Panc1 (cell line): ENCODE data around the gene GRHL1. TPM values are rescaled to one million over a fixed set of nuclear protein-coding genes. Genes with fewer than 3 reads are reported as not detected.

ENCODE experiments used
- ATAC-seq: fragments of 200-7000 bp; cut with Tn5 transposase; 2 replicates; pipeline ENCODE4 v1.9.1; 2020; ENCODE audit warnings: mild to moderate bottlenecking, moderate library complexity
- BruUV-seq: library from RNA; stranded (reverse); fragments of 400-500 nt; replicated peaks from 2 replicates; lab custom pipeline; 2021; lab: Mats Ljungman, UMichigan
- CTCF ChIA-PET: fragments of 300-600 bp; sonication (Branson Sonifier 250); formaldehyde crosslinking; loops from one replicate; lab custom pipeline; 2022; ENCODE audit warnings: antibody characterized with exemption; lab: Charles Lee
- POLR2A ChIA-PET: fragments of 300-600 bp; sonication (Branson Sonifier 250); formaldehyde crosslinking; loops from one replicate; lab custom pipeline; 2022; ENCODE audit warnings: antibody characterized with exemption; lab: Charles Lee
- DNase-seq: peaks from one replicate; pipeline ENCODE4 v3.0.0-alpha.2; 2010; ENCODE audit warnings: low read depth, low spot score
- H3K27ac ChIP-seq: 2 replicates; pipeline ENCODE4 v1.5.1; 2011; ENCODE audit warnings: mild to moderate bottlenecking, low read length, inconsistent platforms
- H3K27me3 ChIP-seq: fragments of 200-500 bp; sonication (Bioruptor generic); 2 replicates; pipeline ENCODE4 v1.6.0; 2014; ENCODE audit warnings: low read length, inconsistent platforms; ENCODE audit not compliant: control insufficient read depth, insufficient read depth
- H3K36me3 ChIP-seq: fragments of 200-500 bp; sonication (Bioruptor generic); 2 replicates; pipeline ENCODE4 v1.5.1; 2014; ENCODE audit warnings: inconsistent platforms, mild to moderate bottlenecking, low read length, moderate library complexity; ENCODE audit not compliant: control insufficient read depth, insufficient read depth
- H3K4me1 ChIP-seq: 2 replicates; pipeline ENCODE4 v1.5.1; 2011; ENCODE audit warnings: inconsistent platforms, mild to moderate bottlenecking, low read length, moderate library complexity; ENCODE audit not compliant: control insufficient read depth, insufficient read depth
- H3K4me3 ChIP-seq, 2 experiments: 2 replicates each; pipeline ENCODE4 v1.5.1; 2011 to 2012; ENCODE audit warnings: low read depth in 2 of 2, low read length in 2 of 2, mild to moderate bottlenecking in 2 of 2, inconsistent platforms in 1 of 2, moderate library complexity in 1 of 2
- H3K9me3 ChIP-seq: fragments of 200-500 bp; sonication (Bioruptor generic); 2 replicates; pipeline ENCODE4 v1.5.1; 2014; ENCODE audit warnings: low read depth, mild to moderate bottlenecking, inconsistent platforms, low read length, moderate library complexity; ENCODE audit not compliant: control insufficient read depth, insufficient read depth
- CTCF ChIP-seq: fragments of 450-650 bp; IDR thresholded peaks from 2 replicates; pipeline ENCODE4 v1.5.1; 2017; ENCODE audit warnings: mild to moderate bottlenecking
- POLR2AphosphoS5 ChIP-seq: IDR thresholded peaks from 2 replicates; pipeline ENCODE4 v1.6.1; 2012; ENCODE audit warnings: mild to moderate bottlenecking, low read depth, low read length, moderate library complexity
- SIN3A ChIP-seq: IDR thresholded peaks from 2 replicates; pipeline ENCODE4 v1.6.1; 2012; ENCODE audit warnings: low read depth, mild to moderate bottlenecking, low read length, moderate library complexity, borderline replicate concordance; ENCODE audit not compliant: insufficient read depth
- TCF7L2 ChIP-seq: IDR thresholded peaks from 2 replicates; pipeline ENCODE4 v1.6.1; 2011; ENCODE audit warnings: mild to moderate bottlenecking, low read depth, low read length, inconsistent platforms
- in situ Hi-C: cut with HindIII; loops from 2 replicates; pipeline ENCODE4 v1.10.0; 2016; ENCODE audit warnings: low sequenced_read_pairs, low pct_unique_long_range_greater_than_20kb
- intact Hi-C: fragments of 100-400 bp; cut with micrococcal nuclease; formaldehyde crosslinking; loops from one replicate; pipeline ENCODE4 v1.10.0; 2022; ENCODE audit not compliant: unreplicated experiment
- total RNA-seq: library from RNA; stranded (reverse); gene quantifications from one replicate; pipeline ENCODE4 v1.2.1, GENCODE V29; 2021; ENCODE audit not compliant: unreplicated experiment
- TF ChIP-seq, protein P1 (sequence below), 2 experiments: IDR thresholded peaks; 2 replicates each; pipeline ENCODE4 v1.6.1; 2011 to 2012; ENCODE audit warnings: low read depth in 2 of 2, control low read depth in 1 of 2, low read length in 1 of 2, mild to moderate bottlenecking in 1 of 2, moderate library complexity in 1 of 2; ENCODE audit not compliant: insufficient read depth in 1 of 2

The GRHL1 gene
- total RNA-seq, 1 experiment from 2014 or later: 4.7 TPM

DNA sequence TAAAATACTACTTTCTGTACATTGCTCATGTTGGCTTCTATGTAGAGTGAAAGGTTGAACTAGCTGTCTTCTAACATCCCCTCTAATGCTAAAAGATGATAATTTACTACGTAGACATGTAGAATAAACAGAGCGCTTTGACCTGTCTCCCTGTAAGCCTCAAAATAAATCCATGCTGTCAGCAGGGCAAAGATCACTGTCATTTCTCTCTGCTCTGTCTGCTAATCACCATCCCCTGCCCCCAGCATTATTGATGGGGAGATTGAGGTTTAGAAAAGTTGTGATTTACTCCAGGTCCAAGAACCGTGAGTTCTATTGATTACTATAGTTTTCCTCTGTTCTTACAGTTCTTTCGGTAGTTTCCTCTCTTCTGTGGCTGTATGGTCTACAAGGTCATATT is 39.0 kb upstream of the GRHL1 start:
- in situ Hi-C loops: no loop called here
- H3K4me1 ChIP-seq: peaks cover 13% of the 10 kb centered on the region
- BruUV-seq: no TSS peak

DNA sequence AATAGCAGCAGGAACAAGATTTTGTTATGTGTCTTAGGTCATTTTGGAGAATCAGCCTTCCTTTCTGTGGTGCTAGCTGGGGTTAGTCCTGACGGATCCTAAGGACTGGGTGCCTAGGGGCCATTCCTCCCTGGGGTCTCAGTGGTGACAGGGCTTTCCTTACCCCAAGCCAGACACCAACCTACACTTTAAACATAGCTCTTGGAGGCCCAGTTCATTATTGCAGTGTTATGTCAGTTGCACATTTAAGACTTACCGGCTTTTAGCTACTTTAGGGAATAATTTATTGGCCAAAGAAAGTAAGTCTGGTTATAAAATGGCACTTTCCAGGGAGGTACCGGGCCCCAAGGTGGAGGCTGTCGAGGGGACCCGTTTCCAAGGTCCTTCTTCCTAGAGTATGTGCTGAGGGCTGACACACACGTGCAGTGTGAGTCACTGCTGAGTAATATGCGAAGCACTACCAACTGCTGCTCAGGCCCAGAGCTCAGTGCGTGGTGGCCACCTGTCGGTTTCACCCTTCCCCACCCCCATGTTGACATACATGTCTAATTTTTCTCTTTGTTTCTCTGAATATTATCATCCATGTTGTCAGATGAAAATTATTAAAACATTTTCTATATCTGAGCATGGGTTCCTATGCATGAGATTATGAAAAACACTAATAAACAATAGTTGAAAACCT is 37.0 kb upstream of the GRHL1 start:
- peak; percentile 36; the same call in 1 of the 2 replicates for TF ChIP-seq CTCF
- TF ChIP-seq, protein P1, sequence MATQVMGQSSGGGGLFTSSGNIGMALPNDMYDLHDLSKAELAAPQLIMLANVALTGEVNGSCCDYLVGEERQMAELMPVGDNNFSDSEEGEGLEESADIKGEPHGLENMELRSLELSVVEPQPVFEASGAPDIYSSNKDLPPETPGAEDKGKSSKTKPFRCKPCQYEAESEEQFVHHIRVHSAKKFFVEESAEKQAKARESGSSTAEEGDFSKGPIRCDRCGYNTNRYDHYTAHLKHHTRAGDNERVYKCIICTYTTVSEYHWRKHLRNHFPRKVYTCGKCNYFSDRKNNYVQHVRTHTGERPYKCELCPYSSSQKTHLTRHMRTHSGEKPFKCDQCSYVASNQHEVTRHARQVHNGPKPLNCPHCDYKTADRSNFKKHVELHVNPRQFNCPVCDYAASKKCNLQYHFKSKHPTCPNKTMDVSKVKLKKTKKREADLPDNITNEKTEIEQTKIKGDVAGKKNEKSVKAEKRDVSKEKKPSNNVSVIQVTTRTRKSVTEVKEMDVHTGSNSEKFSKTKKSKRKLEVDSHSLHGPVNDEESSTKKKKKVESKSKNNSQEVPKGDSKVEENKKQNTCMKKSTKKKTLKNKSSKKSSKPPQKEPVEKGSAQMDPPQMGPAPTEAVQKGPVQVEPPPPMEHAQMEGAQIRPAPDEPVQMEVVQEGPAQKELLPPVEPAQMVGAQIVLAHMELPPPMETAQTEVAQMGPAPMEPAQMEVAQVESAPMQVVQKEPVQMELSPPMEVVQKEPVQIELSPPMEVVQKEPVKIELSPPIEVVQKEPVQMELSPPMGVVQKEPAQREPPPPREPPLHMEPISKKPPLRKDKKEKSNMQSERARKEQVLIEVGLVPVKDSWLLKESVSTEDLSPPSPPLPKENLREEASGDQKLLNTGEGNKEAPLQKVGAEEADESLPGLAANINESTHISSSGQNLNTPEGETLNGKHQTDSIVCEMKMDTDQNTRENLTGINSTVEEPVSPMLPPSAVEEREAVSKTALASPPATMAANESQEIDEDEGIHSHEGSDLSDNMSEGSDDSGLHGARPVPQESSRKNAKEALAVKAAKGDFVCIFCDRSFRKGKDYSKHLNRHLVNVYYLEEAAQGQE (IDR thresholded peaks at IDR 0.05; ENCODE audit: insufficient read depth in 1 of 2, low read depth in 2 of 2, low read length in 1 of 2): no peak
- TF ChIP-seq SIN3A: no peak
- no peak for TF ChIP-seq TCF7L2
- peaks cover 35% of the 10 kb centered on the region for H3K36me3 ChIP-seq
- H3K4me1 ChIP-seq: peaks cover 13% of the 10 kb centered on the region
- peak; percentile 100 for ATAC-seq
- BruUV-seq: no TSS peak
- H3K27me3 ChIP-seq: no peaks in the 10 kb centered on the region
- POLR2A ChIA-PET: interaction anchor here (0.7 kb wide), 1 partner anchor 517 kb away, joined by 3 read pairs; no protein-coding TSS in a partner anchor
- H3K9me3 ChIP-seq: no peaks in the 10 kb centered on the region
- CTCF ChIA-PET: interaction anchor here (0.6 to 1.1 kb wide), 3 partner anchors 19 to 101 kb away, joined by 3 to 4 read pairs (median 4); no protein-coding TSS in a partner anchor
- intact Hi-C loops (no loop called here), in situ Hi-C loops (no loop called here)
- H3K27ac ChIP-seq: peak overlapping the region; percentile 67
- H3K4me3 ChIP-seq: no peak overlapping the region
- peak; percentile 82 for DNase-seq

More for the DNA sequence above, 39.0 kb upstream of the GRHL1 start:
- no peak for DNase-seq
- POLR2A ChIA-PET: no interaction called here
- intact Hi-C loops: no loop called here
- no peak for ATAC-seq
- no peaks in the 10 kb centered on the region for H3K9me3 ChIP-seq
- TF ChIP-seq TCF7L2 (no peak), POLR2AphosphoS5 (no peak), SIN3A (no peak), CTCF (no peak)
- TF ChIP-seq, protein P1 (IDR thresholded peaks at IDR 0.05; ENCODE audit: insufficient read depth in 1 of 2, low read depth in 2 of 2, low read length in 1 of 2): no peak
- CTCF ChIA-PET: no interaction called here
- H3K27ac ChIP-seq: no peak overlapping the region
- no peak overlapping the region for H3K4me3 ChIP-seq
- H3K27me3 ChIP-seq: no peaks in the 10 kb centered on the region
- H3K36me3 ChIP-seq: peaks cover 29% of the 10 kb centered on the region
